Aorta (tissue), 5 donors: ENCODE measurements around the gene MDH1B. TPM values are rescaled to one million over a fixed set of nuclear protein-coding genes. Genes with fewer than 3 reads are reported as not detected.

ENCODE experiments used
- ATAC-seq: fragments of 200-7000 bp; cut with Tn5 transposase; one replicate; pipeline ENCODE4 v1.9.1; 2022; ENCODE audit warnings: moderate library complexity; ENCODE audit not compliant: low FRiP score
- DNase-seq, 2 donors: peaks; one replicate each; pipeline ENCODE4 v3.0.0-alpha.2; 2020
- H3K27ac ChIP-seq, 2 donors: one replicate each; pipeline ENCODE4 v1.5.1; 2013; ENCODE audit warnings: low read length in 2 of 2, mild to moderate bottlenecking in 2 of 2, moderate library complexity in 2 of 2, control low read depth in 1 of 2, inconsistent platforms in 1 of 2, low read depth in 1 of 2
- H3K27me3 ChIP-seq, 2 donors: one replicate each; pipeline ENCODE4 v1.6.1; 2013; ENCODE audit warnings: control low read depth in 1 of 2, low read length in 1 of 2, mild to moderate bottlenecking in 1 of 2, moderate library complexity in 1 of 2; ENCODE audit not compliant: insufficient read depth in 2 of 2, control insufficient read depth in 1 of 2
- H3K36me3 ChIP-seq, 2 donors: one replicate each; pipeline ENCODE4 v1.6.1; 2013; ENCODE audit warnings: control low read depth in 1 of 2, low read length in 1 of 2, mild to moderate bottlenecking in 1 of 2; ENCODE audit not compliant: insufficient read depth in 2 of 2, control insufficient read depth in 1 of 2
- H3K4me1 ChIP-seq, 2 donors: one replicate each; pipeline ENCODE4 v1.6.1; 2013; ENCODE audit warnings: low read length in 2 of 2, control low read depth in 1 of 2, mild to moderate bottlenecking in 1 of 2, moderate library complexity in 1 of 2; ENCODE audit not compliant: insufficient read depth in 2 of 2, control insufficient read depth in 1 of 2
- H3K4me3 ChIP-seq, 2 donors: one replicate each; pipeline ENCODE4 v1.5.1; 2013; ENCODE audit warnings: low read length in 2 of 2, control low read depth in 1 of 2, mild to moderate bottlenecking in 1 of 2
- H3K9me3 ChIP-seq: one replicate; pipeline ENCODE4 v1.6.1; 2013; ENCODE audit warnings: mild to moderate bottlenecking, low read length; ENCODE audit not compliant: control insufficient read depth
- WGBS, 2 donors: extraction: QIAGEN DNeasy Blood & Tissue Kit; methylation state at CpG; one replicate each; pipeline ENCODE4 v1.1.7; 2013; 5-methylcytosine and 5-hydroxymethylcytosine counted together
- intact Hi-C, 2 donors: fragments of 100-400 bp; cut with DNase I; formaldehyde crosslinking; loops; one replicate each; pipeline versions ENCODE4 v1.14.2 to v1.15.0; 2022
- polyA plus RNA-seq, 2 donors: library from polyadenylated mRNA; stranded (reverse); fragments of 200-250 nt; gene quantifications; one replicate each; pipeline ENCODE4 v1.2.3, GENCODE V29; 2013
- total RNA-seq, 2 donors: library from RNA; stranded (reverse); fragmentation: NEBNext Ultra II Directional; extraction: Animal tissue kit (Norgen Biotek cat#: 25700); gene quantifications; one replicate each; pipeline ENCODE4 v1.2.1, GENCODE V29; 2021
- donor health status: healthy with polysubstance abuse.
- donor health status: Bipolar disorder and iron deficiency.
- donor health status: DM: no; HTN: no; CAD: no.
- donor health status: DM: no; HTN: no; CAD: no.
- donor health status: DM: yes; HTN: yes; CAD: no.

The MDH1B gene
- total and polyA plus RNA-seq, 4 donors = 0.29 to 1.6 (median 0.98) TPM

- peaks cover 3 to 22% of the 10 kb centered on the region in 2 donors for H3K36me3 ChIP-seq
- intact Hi-C loops = loop anchor here in 1 of 2 donors (5.0 kb wide), 2 partner anchors 91 to 226 kb away; no protein-coding TSS in a partner anchor
- no peak for ATAC-seq
- no peak overlapping the region for H3K4me3 ChIP-seq
- H3K27me3 ChIP-seq = no peaks in the 10 kb centered on the region
- DNase-seq = no peak
- no peaks in the 10 kb centered on the region for H3K4me1 ChIP-seq
- no peaks in the 10 kb centered on the region for H3K9me3 ChIP-seq
- H3K27ac ChIP-seq = no peak overlapping the region
- 76 to 81% methylated on average over 2 of the region's 2 CpGs for WGBS, 2 donors
Measured at GRCh38 chr2:206783718-206784117, 18.6 kb upstream of the MDH1B start.

- Histone ChIP-seq H3K4me3 (no peak overlapping the region), H3K9me3 (no peaks in the 10 kb centered on the region), H3K27me3 (no peaks in the 10 kb centered on the region), H3K4me1 (no peaks in the 10 kb centered on the region), H3K27ac (no peak overlapping the region), H3K36me3 (peaks cover 3 to 14% of the 10 kb centered on the region in 2 donors)
- DNase-seq (no peak), ATAC-seq (no peak)
- WGBS, 2 donors = 98 to 100% methylated on average over 2 of the region's 2 CpGs
- intact Hi-C loops = loop anchor here in 1 of 2 donors (5.0 kb wide), 2 partner anchors 88 to 223 kb away; no protein-coding TSS in a partner anchor
Measured at GRCh38 chr2:206780671-206781070, 15.5 kb upstream of the MDH1B start.

DNA sequence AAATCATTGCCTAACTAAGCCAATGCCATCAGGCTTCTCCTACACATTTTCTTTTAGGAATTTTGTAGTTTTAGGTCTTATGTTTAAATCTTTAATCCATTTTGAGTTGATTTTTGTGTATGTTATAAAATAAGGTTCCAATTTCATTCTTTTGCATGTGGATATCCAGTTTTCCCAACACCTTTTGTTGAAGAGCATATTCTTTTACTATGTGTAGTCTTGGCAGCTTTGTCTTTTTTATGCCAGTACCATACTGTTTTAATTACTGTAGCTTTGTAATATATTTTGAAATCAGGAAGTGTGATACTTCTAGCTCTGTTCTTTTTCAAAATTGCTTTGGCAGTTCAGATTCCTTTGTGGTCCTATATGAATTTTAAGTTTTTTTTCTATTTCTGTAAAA, 11.3 kb upstream of the MDH1B start:
- no peak for ATAC-seq
- Histone ChIP-seq H3K27ac (no peak overlapping the region), H3K27me3 (no peaks in the 10 kb centered on the region), H3K9me3 (no peaks in the 10 kb centered on the region), H3K36me3 (peaks cover 0 to 2% of the 10 kb centered on the region in 2 donors), H3K4me3 (no peak overlapping the region), H3K4me1 (no peaks in the 10 kb centered on the region)
- intact Hi-C loops = no loop called here
- DNase-seq = no peak

- WGBS, 2 donors = 94 to 100% methylated on average over 1 of the region's 1 CpG
- Histone ChIP-seq H3K27ac (no peak overlapping the region), H3K4me3 (no peak overlapping the region), H3K9me3 (no peaks in the 10 kb centered on the region), H3K36me3 (peaks cover 0 to 2% of the 10 kb centered on the region in 2 donors), H3K27me3 (no peaks in the 10 kb centered on the region), H3K4me1 (no peaks in the 10 kb centered on the region)
- no peak for DNase-seq
- ATAC-seq = no peak
- intact Hi-C loops = no loop called here
Measured at GRCh38 chr2:206774871-206775270, 9.7 kb upstream of the MDH1B start.

DNA sequence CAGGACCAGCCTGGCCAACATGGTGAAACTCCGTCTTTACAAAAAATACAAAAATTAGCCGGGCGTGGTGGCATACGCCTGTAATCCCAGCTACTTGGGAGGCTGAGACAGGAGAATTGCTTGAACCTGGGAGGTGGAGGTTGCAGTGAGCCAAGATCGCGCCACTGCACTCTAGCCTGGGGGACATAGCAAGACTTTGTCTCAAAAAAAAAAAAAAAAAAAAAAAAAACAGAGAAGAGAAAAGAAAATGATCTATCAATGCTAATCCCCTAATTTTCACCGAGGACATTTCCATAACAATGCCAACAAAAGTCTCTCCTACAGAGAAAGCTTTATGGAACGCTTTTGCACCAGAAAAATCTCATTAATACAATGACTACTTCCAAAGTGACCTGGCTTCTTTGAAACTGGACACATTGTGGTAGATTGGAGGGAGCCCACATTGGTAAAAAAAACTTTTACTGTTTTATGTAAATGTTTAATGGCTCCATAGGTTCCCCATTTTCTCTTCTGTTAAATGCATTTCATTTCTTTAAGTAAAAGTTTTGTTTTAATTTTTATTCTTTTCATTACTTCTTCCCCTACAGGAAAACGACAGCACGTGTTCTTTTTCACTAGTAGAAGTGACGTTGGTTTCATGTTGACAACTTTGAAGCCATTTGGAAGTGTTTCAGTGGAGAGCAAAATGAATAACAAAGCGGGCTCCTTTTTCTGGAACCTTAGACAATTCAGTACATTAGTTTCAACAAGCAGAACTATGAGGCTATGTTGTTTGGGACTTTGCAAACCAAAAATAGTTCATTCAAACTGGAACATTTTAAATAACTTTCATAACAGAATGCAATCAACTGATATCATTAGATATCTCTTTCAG, 1.2 kb upstream of the MDH1B start:
- ATAC-seq (no peak), DNase-seq (no peak)
- H3K36me3 ChIP-seq = no peaks in the 10 kb centered on the region
- intact Hi-C loops = no loop called here
- H3K27me3 ChIP-seq = no peaks in the 10 kb centered on the region
- no peak overlapping the region for H3K27ac ChIP-seq
- H3K4me3 ChIP-seq = peak overlapping the region; percentile 86 to 98
- 36 to 38% methylated on average over 12 of the region's 12 CpGs for WGBS, 2 donors
- peaks cover 0 to 3% of the 10 kb centered on the region in 2 donors for H3K4me1 ChIP-seq
- no peaks in the 10 kb centered on the region for H3K9me3 ChIP-seq

GRCh38 chr2:206764673-206765241, 371 bp downstream of the MDH1B start:
- WGBS, 2 donors = 5% methylated on average over 18 of the region's 18 CpGs
- peak overlapping the region in 1 of 2 donors; percentile 28 for H3K27ac ChIP-seq
- no peak for ATAC-seq
- peak overlapping the region; percentile 35 to 86 for H3K4me3 ChIP-seq
- H3K27me3 ChIP-seq = no peaks in the 10 kb centered on the region
- peaks cover 0 to 3% of the 10 kb centered on the region in 2 donors for H3K4me1 ChIP-seq
- intact Hi-C loops = no loop called here
- DNase-seq = no peak
- H3K36me3 ChIP-seq = no peaks in the 10 kb centered on the region
- H3K9me3 ChIP-seq = no peaks in the 10 kb centered on the region

- H3K9me3 ChIP-seq = no peaks in the 10 kb centered on the region
- H3K27me3 ChIP-seq = no peaks in the 10 kb centered on the region
- 34 to 38% methylated on average over 1 of the region's 1 CpG for WGBS, 2 donors
- no peaks in the 10 kb centered on the region for H3K4me1 ChIP-seq
- peaks cover 0 to 3% of the 10 kb centered on the region in 2 donors for H3K36me3 ChIP-seq
- intact Hi-C loops = no loop called here
- no peak for DNase-seq
- no peak overlapping the region for H3K4me3 ChIP-seq
- H3K27ac ChIP-seq = no peak overlapping the region
- no peak for ATAC-seq
Measured at GRCh38 chr2:206756816-206757215, 8.3 kb downstream of the MDH1B start.

GRCh38 chr2:206740800-206741199, 24.3 kb downstream of the MDH1B start:
- H3K36me3 ChIP-seq = no peaks in the 10 kb centered on the region
- WGBS, 2 donors = 60 to 67% methylated on average over 2 of the region's 2 CpGs
- DNase-seq (no peak), ATAC-seq (no peak)
- no peaks in the 10 kb centered on the region for H3K9me3 ChIP-seq
- no peak overlapping the region for H3K27ac ChIP-seq
- no peaks in the 10 kb centered on the region for H3K27me3 ChIP-seq
- intact Hi-C loops = no loop called here
- no peak overlapping the region for H3K4me3 ChIP-seq
- H3K4me1 ChIP-seq = no peaks in the 10 kb centered on the region

DNA sequence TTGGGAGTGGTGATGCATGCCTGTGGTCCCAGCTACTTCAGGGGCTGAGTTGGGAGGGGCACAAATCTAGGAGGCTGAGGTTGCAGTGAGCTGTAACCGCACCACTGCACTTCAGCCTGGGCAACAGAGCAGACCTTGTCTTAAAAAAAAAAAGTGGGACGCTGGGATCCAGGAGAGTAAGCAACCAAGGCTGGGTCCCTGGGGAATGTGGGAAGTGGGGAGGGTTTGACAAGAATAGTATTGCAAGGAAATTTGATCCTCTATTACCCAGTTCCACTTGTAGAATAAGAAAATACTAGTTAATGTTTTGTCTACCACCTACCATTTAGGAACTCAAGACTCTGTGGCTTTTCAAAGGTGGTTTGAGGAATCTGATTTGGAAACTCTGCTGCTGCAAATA, 25.9 kb downstream of the MDH1B start:
- no peak overlapping the region for H3K27ac ChIP-seq
- H3K4me1 ChIP-seq = no peaks in the 10 kb centered on the region
- no peak for DNase-seq
- H3K27me3 ChIP-seq = no peaks in the 10 kb centered on the region
- H3K9me3 ChIP-seq = peaks cover 3% of the 10 kb centered on the region
- no peak for ATAC-seq
- WGBS, 2 donors = 51 to 52% methylated on average over 2 of the region's 2 CpGs
- no peaks in the 10 kb centered on the region for H3K36me3 ChIP-seq
- H3K4me3 ChIP-seq = no peak overlapping the region
- intact Hi-C loops = no loop called here
